ENCODE data around the gene VTA1. TPM values are rescaled to one million over a fixed set of nuclear protein-coding genes. Genes with fewer than 3 reads are reported as not detected.

Gene VTA1
- polyA plus RNA-seq, 1 donor from 2014 or later = 126 TPM

- H3K9me2 ChIP-seq (ENCODE audit: insufficient read depth, low read length) = no peaks in the 10 kb centered on the region
- no peaks in the 10 kb centered on the region for H3K27me3 ChIP-seq (ENCODE audit: insufficient read depth, low read depth, low read length)
- H3K9me3 ChIP-seq (ENCODE audit: low read length) = no peaks in the 10 kb centered on the region
- no peak overlapping the region for H3K9ac ChIP-seq (ENCODE audit: low read length)
- H3K79me2 ChIP-seq (replicated peaks; ENCODE audit: insufficient read depth, low read length) = no peaks in the 10 kb centered on the region
- H3K27ac ChIP-seq (ENCODE audit: low read length) = no peak overlapping the region
- H3K4me3 ChIP-seq (ENCODE audit: low read length) = no peak overlapping the region
- TF ChIP-seq EP300 (conservative IDR thresholded peaks at IDR 0.05; ENCODE audit: poor library complexity, severe bottlenecking) (no peak), EZH2 (IDR thresholded peaks at IDR 0.05; ENCODE audit: borderline replicate concordance, insufficient read depth, low read length, poor library complexity, severe bottlenecking) (no peak), RAD21 (conservative IDR thresholded peaks at IDR 0.05) (no peak), SMC3 (conservative IDR thresholded peaks at IDR 0.05; ENCODE audit: poor library complexity) (no peak), MXI1 (conservative IDR thresholded peaks at IDR 0.05; ENCODE audit: poor library complexity, severe bottlenecking) (no peak), POLR2AphosphoS5 (IDR thresholded peaks at IDR 0.05) (no peak), TAF1 (IDR thresholded peaks at IDR 0.05; ENCODE audit: low read depth) (no peak)
- TF ChIP-seq, protein P1, sequence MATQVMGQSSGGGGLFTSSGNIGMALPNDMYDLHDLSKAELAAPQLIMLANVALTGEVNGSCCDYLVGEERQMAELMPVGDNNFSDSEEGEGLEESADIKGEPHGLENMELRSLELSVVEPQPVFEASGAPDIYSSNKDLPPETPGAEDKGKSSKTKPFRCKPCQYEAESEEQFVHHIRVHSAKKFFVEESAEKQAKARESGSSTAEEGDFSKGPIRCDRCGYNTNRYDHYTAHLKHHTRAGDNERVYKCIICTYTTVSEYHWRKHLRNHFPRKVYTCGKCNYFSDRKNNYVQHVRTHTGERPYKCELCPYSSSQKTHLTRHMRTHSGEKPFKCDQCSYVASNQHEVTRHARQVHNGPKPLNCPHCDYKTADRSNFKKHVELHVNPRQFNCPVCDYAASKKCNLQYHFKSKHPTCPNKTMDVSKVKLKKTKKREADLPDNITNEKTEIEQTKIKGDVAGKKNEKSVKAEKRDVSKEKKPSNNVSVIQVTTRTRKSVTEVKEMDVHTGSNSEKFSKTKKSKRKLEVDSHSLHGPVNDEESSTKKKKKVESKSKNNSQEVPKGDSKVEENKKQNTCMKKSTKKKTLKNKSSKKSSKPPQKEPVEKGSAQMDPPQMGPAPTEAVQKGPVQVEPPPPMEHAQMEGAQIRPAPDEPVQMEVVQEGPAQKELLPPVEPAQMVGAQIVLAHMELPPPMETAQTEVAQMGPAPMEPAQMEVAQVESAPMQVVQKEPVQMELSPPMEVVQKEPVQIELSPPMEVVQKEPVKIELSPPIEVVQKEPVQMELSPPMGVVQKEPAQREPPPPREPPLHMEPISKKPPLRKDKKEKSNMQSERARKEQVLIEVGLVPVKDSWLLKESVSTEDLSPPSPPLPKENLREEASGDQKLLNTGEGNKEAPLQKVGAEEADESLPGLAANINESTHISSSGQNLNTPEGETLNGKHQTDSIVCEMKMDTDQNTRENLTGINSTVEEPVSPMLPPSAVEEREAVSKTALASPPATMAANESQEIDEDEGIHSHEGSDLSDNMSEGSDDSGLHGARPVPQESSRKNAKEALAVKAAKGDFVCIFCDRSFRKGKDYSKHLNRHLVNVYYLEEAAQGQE (IDR thresholded peaks at IDR 0.05; ENCODE audit: borderline replicate concordance) = no peak
- TF ChIP-seq, protein P2, sequence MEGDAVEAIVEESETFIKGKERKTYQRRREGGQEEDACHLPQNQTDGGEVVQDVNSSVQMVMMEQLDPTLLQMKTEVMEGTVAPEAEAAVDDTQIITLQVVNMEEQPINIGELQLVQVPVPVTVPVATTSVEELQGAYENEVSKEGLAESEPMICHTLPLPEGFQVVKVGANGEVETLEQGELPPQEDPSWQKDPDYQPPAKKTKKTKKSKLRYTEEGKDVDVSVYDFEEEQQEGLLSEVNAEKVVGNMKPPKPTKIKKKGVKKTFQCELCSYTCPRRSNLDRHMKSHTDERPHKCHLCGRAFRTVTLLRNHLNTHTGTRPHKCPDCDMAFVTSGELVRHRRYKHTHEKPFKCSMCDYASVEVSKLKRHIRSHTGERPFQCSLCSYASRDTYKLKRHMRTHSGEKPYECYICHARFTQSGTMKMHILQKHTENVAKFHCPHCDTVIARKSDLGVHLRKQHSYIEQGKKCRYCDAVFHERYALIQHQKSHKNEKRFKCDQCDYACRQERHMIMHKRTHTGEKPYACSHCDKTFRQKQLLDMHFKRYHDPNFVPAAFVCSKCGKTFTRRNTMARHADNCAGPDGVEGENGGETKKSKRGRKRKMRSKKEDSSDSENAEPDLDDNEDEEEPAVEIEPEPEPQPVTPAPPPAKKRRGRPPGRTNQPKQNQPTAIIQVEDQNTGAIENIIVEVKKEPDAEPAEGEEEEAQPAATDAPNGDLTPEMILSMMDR (IDR thresholded peaks at IDR 0.05; ENCODE audit: poor library complexity, severe bottlenecking) = no peak
- H4K20me1 ChIP-seq (ENCODE audit: insufficient read depth) = no peaks in the 10 kb centered on the region
- H2AFZ ChIP-seq (ENCODE audit: low read depth, low read length) = no peak overlapping the region
- no peaks in the 10 kb centered on the region for H3F3A ChIP-seq (ENCODE audit: insufficient read depth, low read length, poor library complexity, severe bottlenecking)
- no peaks in the 10 kb centered on the region for H3K36me3 ChIP-seq (ENCODE audit: insufficient read depth, low read length)
- no peak overlapping the region for H3K4me2 ChIP-seq (ENCODE audit: low read length)
Observed at GRCh38 chr6:142171351-142171750, 24.3 kb downstream of the VTA1 start.

DNA sequence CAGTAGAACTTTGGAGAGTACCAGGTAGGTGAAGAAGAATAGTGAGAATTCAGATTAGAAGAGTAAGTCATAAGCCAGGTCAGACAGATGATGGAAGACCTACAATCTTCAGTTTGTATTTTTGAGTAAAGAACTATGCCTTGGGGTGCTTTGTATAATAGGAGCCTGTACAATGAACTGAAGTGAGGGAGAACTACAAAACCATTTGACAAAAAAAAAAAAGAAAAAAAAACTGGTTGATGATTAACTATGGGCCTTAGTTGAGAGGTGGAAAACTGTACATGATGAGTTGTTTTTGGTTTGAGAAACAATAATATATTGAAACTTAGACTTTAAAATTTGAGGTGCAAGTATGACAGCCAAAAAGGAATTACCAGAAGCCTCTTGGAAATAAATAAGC is 25.7 kb downstream of the VTA1 start:
- no peak overlapping the region for H2AFZ ChIP-seq (ENCODE audit: low read depth, low read length)
- H3K79me2 ChIP-seq (replicated peaks; ENCODE audit: insufficient read depth, low read length) = no peaks in the 10 kb centered on the region
- no peak overlapping the region for H3K9ac ChIP-seq (ENCODE audit: low read length)
- no peaks in the 10 kb centered on the region for H3K9me3 ChIP-seq (ENCODE audit: low read length)
- H3F3A ChIP-seq (ENCODE audit: insufficient read depth, low read length, poor library complexity, severe bottlenecking) = no peaks in the 10 kb centered on the region
- no peaks in the 10 kb centered on the region for H3K36me3 ChIP-seq (ENCODE audit: insufficient read depth, low read length)
- no peak overlapping the region for H3K4me2 ChIP-seq (ENCODE audit: low read length)
- no peak overlapping the region for H3K4me3 ChIP-seq (ENCODE audit: low read length)
- no peaks in the 10 kb centered on the region for H4K20me1 ChIP-seq (ENCODE audit: insufficient read depth)
- no peaks in the 10 kb centered on the region for H3K27me3 ChIP-seq (ENCODE audit: insufficient read depth, low read depth, low read length)
- H3K9me2 ChIP-seq (ENCODE audit: insufficient read depth, low read length) = no peaks in the 10 kb centered on the region
- H3K27ac ChIP-seq (ENCODE audit: low read length) = no peak overlapping the region
- TF ChIP-seq, protein P2 (IDR thresholded peaks at IDR 0.05; ENCODE audit: poor library complexity, severe bottlenecking) = no peak
- TF ChIP-seq, protein P1 (IDR thresholded peaks at IDR 0.05; ENCODE audit: borderline replicate concordance) = no peak
- TF ChIP-seq MXI1 (conservative IDR thresholded peaks at IDR 0.05; ENCODE audit: poor library complexity, severe bottlenecking) (no peak), EZH2 (IDR thresholded peaks at IDR 0.05; ENCODE audit: borderline replicate concordance, insufficient read depth, low read length, poor library complexity, severe bottlenecking) (no peak), RAD21 (conservative IDR thresholded peaks at IDR 0.05) (no peak), POLR2AphosphoS5 (IDR thresholded peaks at IDR 0.05) (no peak), SMC3 (conservative IDR thresholded peaks at IDR 0.05; ENCODE audit: poor library complexity) (no peak), TAF1 (IDR thresholded peaks at IDR 0.05; ENCODE audit: low read depth) (no peak), EP300 (conservative IDR thresholded peaks at IDR 0.05; ENCODE audit: poor library complexity, severe bottlenecking) (no peak)
